ENCODE data around the gene ATG5. TPM values are rescaled to one million over a fixed set of nuclear protein-coding genes. Genes with fewer than 3 reads are reported as not detected.

Gene ATG5
- polyA plus RNA-seq, 3 donors: 15.0 to 31.4 (median 29.9) TPM

DNA sequence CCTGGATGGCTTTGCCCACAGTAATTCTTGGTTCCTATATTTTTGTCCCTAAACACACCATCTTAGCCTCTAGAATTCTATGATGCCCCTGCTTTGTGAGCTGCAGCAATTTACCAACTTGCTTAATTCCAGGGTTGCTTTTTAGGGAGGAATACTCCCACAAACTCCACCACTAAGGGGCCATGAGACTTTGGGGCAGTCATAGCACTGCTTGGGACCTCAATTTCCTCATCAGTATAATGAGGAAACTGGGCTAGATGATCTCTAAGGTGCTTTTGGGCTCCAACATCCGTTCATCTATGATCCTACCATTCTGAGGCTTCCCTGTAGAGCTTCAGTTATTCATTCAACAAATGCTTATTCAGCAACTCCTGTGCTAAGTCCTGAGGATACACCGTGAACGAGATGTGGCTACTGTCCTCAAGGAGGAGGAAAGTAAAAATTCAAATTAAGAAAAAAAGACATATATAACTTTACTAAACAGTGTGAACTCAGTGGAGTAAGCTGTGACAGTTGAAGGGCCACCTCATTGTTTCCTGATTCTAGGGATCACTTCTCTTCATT is 164.2 kb downstream of the ATG5 start:
- Histone ChIP-seq H3K4me3 (replicated peaks in 1 of 3; ENCODE audit: low read depth in 2 of 3, low read length in 3 of 3) (no peak overlapping the region), H3K9ac (ENCODE audit: insufficient read depth, low read length, poor library complexity, severe bottlenecking) (no peak overlapping the region), H4K20me1 (ENCODE audit: insufficient read depth, low read length) (no peaks in the 10 kb centered on the region), H3K4me2 (replicated peaks; ENCODE audit: extremely low read depth, low read length, poor library complexity, severe bottlenecking) (no peak overlapping the region), H3K27ac (ENCODE audit: low read depth in 1 of 2, low read length in 2 of 2) (peak overlapping the region in 1 of 2 donors; percentile 46), H3K79me2 (ENCODE audit: insufficient read depth, low read length) (no peaks in the 10 kb centered on the region), H2AFZ (ENCODE audit: insufficient read depth, low read depth, low read length, poor library complexity, severe bottlenecking) (no peak overlapping the region), H3K36me3 (replicated peaks in 1 of 2; ENCODE audit: control insufficient read depth in 1 of 2, insufficient read depth in 2 of 2, low read length in 2 of 2) (no peaks in the 10 kb centered on the region), H3K27me3 (ENCODE audit: control insufficient read depth in 2 of 2, insufficient read depth in 2 of 2, low read length in 2 of 2) (no peaks in the 10 kb centered on the region), H3K9me3 (replicated peaks in 1 of 2; ENCODE audit: control insufficient read depth in 1 of 2, insufficient read depth in 1 of 2, low read length in 2 of 2) (no peaks in the 10 kb centered on the region), H3K4me1 (ENCODE audit: control insufficient read depth in 1 of 2, insufficient read depth in 2 of 2, low read length in 2 of 2) (peaks cover 46 to 53% of the 10 kb centered on the region in 2 donors)
- WGBS (ENCODE audit: insufficient coverage): no CpG with 5 or more reads among the region's 3 CpGs
- peaks cover 0 to 1% (median 0%) of the 10 kb centered on the region in 7 donors for H3K9me3 Mint-ChIP-seq
- peak overlapping the region in 6 of 7 donors; percentile 4 to 83 (median 63) for H3K27ac Mint-ChIP-seq
- peak in 2 of 3 donors; percentile 31 to 43 for DNase-seq
- TF ChIP-seq CTCF (IDR thresholded peaks at IDR 0.05): no peak
- intact Hi-C loops (cut with micrococcal nuclease): loop anchor here in 1 of 2 donors (5.0 to 10.0 kb wide), 4 partner anchors 39 to 277 kb away; no protein-coding TSS in a partner anchor
- H3K4me1 Mint-ChIP-seq: peaks cover 47% of the 10 kb centered on the region
- no peaks in the 10 kb centered on the region for H3K27me3 Mint-ChIP-seq (ENCODE audit: low read depth in 3 of 3)
- H3K4me3 Mint-ChIP-seq: no peak overlapping the region
- peaks cover 0 to 5% of the 10 kb centered on the region in 2 donors for H3K36me3 Mint-ChIP-seq

GRCh38 chr6:106160189-106160588 is 165.4 kb downstream of the ATG5 start:
- peaks cover 57% of the 10 kb centered on the region for H3K4me1 Mint-ChIP-seq
- DNase-seq: no peak
- Histone ChIP-seq H3K4me3 (replicated peaks in 1 of 3; ENCODE audit: low read depth in 2 of 3, low read length in 3 of 3) (no peak overlapping the region), H3K36me3 (replicated peaks in 1 of 2; ENCODE audit: control insufficient read depth in 1 of 2, insufficient read depth in 2 of 2, low read length in 2 of 2) (no peaks in the 10 kb centered on the region), H3K9me3 (replicated peaks in 1 of 2; ENCODE audit: control insufficient read depth in 1 of 2, insufficient read depth in 1 of 2, low read length in 2 of 2) (no peaks in the 10 kb centered on the region), H3K79me2 (ENCODE audit: insufficient read depth, low read length) (no peaks in the 10 kb centered on the region), H3K27ac (ENCODE audit: low read depth in 1 of 2, low read length in 2 of 2) (no peak overlapping the region), H3K4me2 (replicated peaks; ENCODE audit: extremely low read depth, low read length, poor library complexity, severe bottlenecking) (no peak overlapping the region), H3K4me1 (ENCODE audit: control insufficient read depth in 1 of 2, insufficient read depth in 2 of 2, low read length in 2 of 2) (peaks cover 57 to 62% of the 10 kb centered on the region in 2 donors), H3K27me3 (ENCODE audit: control insufficient read depth in 2 of 2, insufficient read depth in 2 of 2, low read length in 2 of 2) (no peaks in the 10 kb centered on the region), H3K9ac (ENCODE audit: insufficient read depth, low read length, poor library complexity, severe bottlenecking) (no peak overlapping the region), H2AFZ (ENCODE audit: insufficient read depth, low read depth, low read length, poor library complexity, severe bottlenecking) (no peak overlapping the region), H4K20me1 (ENCODE audit: insufficient read depth, low read length) (no peaks in the 10 kb centered on the region)
- H3K4me3 Mint-ChIP-seq: no peak overlapping the region
- H3K27me3 Mint-ChIP-seq (ENCODE audit: low read depth in 3 of 3): peaks cover 0 to 2% (median 0%) of the 10 kb centered on the region in 3 donors
- H3K9me3 Mint-ChIP-seq: no peaks in the 10 kb centered on the region
- intact Hi-C loops (cut with micrococcal nuclease): loop anchor here in 1 of 2 donors (5.0 to 10.0 kb wide), 4 partner anchors 38 to 275 kb away; no protein-coding TSS in a partner anchor
- WGBS (ENCODE audit: insufficient coverage): no CpG with 5 or more reads among the region's 3 CpGs
- H3K27ac Mint-ChIP-seq: no peak overlapping the region
- no peak for TF ChIP-seq CTCF (IDR thresholded peaks at IDR 0.05)
- H3K36me3 Mint-ChIP-seq: peaks cover 0 to 3% of the 10 kb centered on the region in 2 donors

Measured in CD14-positive monocyte (primary cell).